RWPE1 (cell line): ENCODE data around the gene SEMA4A.

Experiments
- CTCF ChIA-PET: fragments of 350-600 bp; sonication (Branson Sonifier 250); formaldehyde crosslinking; extraction: SDS; loops from one replicate; lab custom pipeline; 2021; lab: Yijun Ruan, JAX
- POLR2A ChIA-PET: fragments of 400-600 bp; formaldehyde crosslinking; extraction: SDS; loops from one replicate; lab custom pipeline; 2020; ENCODE audit warnings: antibody characterized with exemption; ENCODE audit not compliant: low non-redundant PET; lab: Yijun Ruan, JAX
- DNase-seq: peaks from one replicate; pipeline ENCODE4 v3.0.0; 2012; ENCODE audit warnings: low spot score
- H3K27ac ChIP-seq: fragments of 450-650 bp; 2 replicates; pipeline ENCODE4 v1.5.1; 2017
- TF ChIP-seq, protein P1 (sequence below): fragments of 450-650 bp; conservative IDR thresholded peaks from 2 replicates; pipeline ENCODE4 v1.5.1; 2017; ENCODE audit warnings: low read depth, mild to moderate bottlenecking

The SEMA4A gene

DNA sequence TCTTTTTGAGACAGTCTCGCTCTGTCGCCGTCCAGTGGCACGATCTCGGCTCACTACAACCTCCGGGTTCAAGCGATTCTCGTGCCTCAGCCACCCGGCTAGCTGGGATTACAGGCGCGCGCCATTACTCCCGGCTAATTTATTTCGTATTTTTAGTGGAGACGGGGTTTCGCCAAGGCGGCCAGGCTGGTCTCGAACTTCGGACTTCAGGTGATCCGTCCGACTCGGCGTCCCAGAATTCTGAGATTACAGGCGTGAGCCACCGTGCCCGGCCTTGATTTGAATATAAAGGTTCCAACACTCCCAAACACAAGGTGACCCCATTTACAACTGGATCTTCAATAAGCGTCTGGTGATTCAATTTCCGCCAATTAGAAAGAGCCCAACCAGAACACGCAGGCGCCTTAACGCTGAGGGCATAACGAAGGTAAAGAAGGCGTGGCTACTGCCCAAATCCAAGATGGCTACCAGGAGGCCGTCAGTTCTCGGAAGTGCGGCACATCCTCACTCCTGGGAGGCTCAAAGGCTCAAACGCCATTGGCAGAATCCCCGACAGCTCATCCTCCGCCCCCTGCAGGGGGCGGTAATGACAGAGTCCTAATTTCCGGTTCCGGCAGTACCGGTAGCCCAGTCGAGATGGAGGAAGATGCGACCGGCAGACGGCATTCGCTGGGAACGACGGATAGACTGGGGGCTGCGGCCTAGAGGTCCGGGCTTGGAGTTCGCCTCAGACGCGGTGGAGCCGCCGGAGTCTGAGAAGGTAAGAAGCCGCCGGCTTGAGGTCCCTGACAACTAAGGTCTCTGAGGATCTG is 40.3 kb downstream of the SEMA4A start, which contains the start of gene SLC25A44:
TSS of gene SLC25A44 (plus strand) at position 617 of the 812 bp plus-strand sequence. CDS start 5,744 bp downstream, outside the sequence.
- CTCF ChIA-PET, result no interaction called here
- POLR2A ChIA-PET, result interaction anchor here (0.6 kb wide), 1 partner anchor 721 kb away, joined by 3 read pairs; no protein-coding TSS in a partner anchor
- DNase-seq, result peak; percentile 98
- peak within 1 kb of the TSS; percentile 81 for H3K27ac ChIP-seq
- TF ChIP-seq, protein P1, sequence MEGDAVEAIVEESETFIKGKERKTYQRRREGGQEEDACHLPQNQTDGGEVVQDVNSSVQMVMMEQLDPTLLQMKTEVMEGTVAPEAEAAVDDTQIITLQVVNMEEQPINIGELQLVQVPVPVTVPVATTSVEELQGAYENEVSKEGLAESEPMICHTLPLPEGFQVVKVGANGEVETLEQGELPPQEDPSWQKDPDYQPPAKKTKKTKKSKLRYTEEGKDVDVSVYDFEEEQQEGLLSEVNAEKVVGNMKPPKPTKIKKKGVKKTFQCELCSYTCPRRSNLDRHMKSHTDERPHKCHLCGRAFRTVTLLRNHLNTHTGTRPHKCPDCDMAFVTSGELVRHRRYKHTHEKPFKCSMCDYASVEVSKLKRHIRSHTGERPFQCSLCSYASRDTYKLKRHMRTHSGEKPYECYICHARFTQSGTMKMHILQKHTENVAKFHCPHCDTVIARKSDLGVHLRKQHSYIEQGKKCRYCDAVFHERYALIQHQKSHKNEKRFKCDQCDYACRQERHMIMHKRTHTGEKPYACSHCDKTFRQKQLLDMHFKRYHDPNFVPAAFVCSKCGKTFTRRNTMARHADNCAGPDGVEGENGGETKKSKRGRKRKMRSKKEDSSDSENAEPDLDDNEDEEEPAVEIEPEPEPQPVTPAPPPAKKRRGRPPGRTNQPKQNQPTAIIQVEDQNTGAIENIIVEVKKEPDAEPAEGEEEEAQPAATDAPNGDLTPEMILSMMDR, result peak; percentile 30

DNA sequence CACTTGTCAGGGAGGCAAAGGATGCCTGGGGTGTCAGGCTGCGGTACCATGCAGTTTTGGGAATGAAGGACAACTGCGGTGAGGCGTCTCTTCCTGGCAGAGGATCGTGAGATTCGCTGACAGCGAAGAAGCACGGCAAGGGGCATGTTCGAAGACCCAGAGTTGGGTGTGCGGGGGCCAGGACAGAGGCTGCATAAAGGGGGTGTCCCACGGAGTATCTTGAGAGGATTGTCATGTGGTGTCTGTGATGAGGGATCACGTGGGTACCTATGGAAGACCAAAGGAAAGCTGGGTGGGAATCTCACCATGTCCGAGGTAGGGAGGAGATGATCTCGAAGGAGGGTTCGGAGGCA is 40.9 kb downstream of the SEMA4A start:
- TF ChIP-seq, protein P1, result no peak
- ChIA-PET CTCF (no interaction called here), POLR2A (interaction anchor here (0.6 kb wide), 1 partner anchor 1429 kb away, joined by 6 read pairs; no protein-coding TSS in a partner anchor)
- H3K27ac ChIP-seq, result peak overlapping the region; percentile 81
- DNase-seq, result peak; percentile 29

DNA sequence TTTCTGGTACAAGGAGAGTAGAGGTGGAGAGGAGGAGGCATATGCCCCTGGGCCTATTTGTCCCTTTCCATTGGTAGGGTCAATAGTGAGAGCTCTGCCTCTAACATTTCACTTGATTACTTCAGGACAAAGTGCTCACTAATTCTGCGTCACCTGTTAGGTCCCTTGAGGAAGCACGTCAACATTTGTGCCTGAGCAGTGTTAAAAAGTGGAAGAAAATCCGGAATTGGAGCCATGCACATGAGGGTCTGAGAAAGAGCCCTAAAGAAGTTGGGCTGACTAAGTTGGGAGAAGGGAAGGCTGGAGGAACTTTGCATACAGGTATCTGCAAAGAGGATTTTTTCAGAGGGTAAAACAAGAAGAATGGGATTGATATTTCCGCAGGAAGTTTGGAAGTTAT is 42.5 kb downstream of the SEMA4A start:
- ChIA-PET POLR2A (no interaction called here), CTCF (no interaction called here)
- DNase-seq, result no peak
- TF ChIP-seq, protein P1, result no peak
- no peak overlapping the region for H3K27ac ChIP-seq

DNA sequence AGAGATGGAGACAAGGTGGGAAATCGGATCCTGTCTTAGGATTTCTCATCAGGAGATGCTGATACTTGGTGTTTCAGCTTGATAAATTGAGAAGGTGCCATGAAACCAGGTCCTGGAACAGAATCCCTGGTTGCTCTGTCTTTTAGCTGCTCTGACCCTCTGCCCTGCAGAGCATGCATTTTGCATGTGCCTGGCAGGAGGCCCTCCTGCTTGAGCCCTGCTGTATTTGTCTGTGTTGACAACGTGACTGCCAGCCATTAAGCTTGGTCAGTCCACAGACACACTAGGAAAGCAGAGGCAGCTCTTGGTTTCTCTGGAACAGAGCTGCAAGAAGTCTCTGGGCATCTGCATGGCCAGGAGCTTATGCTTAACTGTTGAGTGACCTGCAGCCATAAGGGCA is 43.1 kb downstream of the SEMA4A start:
- H3K27ac ChIP-seq, result no peak overlapping the region

DNA sequence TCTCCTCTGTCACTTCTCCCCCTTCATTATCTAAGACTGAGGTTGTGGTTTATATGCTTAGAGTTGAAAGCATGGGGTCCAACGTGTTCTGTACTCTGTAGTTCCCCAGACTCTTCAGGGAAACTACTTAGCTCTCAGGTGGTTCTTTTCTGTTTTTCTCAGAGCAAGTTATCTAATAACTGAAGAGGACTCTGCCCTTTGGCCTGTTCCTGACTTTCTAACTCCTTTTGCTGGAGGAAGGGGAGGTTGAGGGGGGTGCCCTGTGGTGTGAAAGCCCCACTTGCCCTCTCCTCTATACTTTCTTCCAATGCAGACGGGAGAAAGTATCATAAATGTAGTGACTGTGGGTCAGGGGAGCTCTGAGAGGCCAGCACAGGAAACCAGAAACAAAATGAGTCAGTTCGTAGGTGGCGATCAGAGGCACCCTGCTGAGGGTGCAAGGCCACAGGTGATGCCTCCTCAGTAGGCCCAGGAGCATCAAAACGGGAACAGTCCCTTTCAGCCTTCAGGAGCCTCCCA is 45.5 kb downstream of the SEMA4A start:
- TF ChIP-seq, protein P1, result no peak
- DNase-seq, result no peak
- CTCF ChIA-PET, result interaction anchor here (0.7 kb wide), 1 partner anchor 260 kb away, joined by 3 read pairs; no protein-coding TSS in a partner anchor
- H3K27ac ChIP-seq, result no peak overlapping the region
- POLR2A ChIA-PET, result no interaction called here

More for the DNA sequence above, 43.1 kb downstream of the SEMA4A start:
- POLR2A ChIA-PET, result interaction anchor here (0.7 kb wide), 1 partner anchor 17 kb away, joined by 4 read pairs; the partner anchor contains the start of gene PMF1
- CTCF ChIA-PET, result no interaction called here
- DNase-seq, result no peak
- TF ChIP-seq, protein P1, result no peak

DNA sequence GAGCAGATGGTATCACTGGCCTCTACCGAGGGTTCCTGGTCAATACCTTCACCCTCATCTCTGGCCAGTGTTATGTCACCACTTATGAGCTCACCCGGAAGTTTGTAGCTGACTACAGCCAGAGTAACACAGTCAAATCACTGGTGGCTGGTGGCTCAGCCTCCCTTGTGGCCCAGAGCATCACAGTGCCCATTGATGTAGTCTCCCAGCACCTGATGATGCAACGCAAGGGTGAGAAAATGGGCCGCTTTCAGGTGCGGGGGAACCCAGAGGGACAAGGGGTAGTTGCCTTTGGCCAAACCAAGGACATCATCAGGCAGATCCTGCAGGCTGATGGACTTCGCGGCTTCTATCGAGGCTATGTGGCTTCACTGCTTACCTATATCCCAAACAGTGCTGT is 46.7 kb downstream of the SEMA4A start:
- CTCF ChIA-PET, result interaction anchor here (0.6 to 1.0 kb wide), 2 partner anchors 42 to 71 kb away, joined by 3 to 4 read pairs; no protein-coding TSS in a partner anchor
- POLR2A ChIA-PET, result no interaction called here
- no peak overlapping the region for H3K27ac ChIP-seq
- DNase-seq, result no peak
- TF ChIP-seq, protein P1, result no peak
